NCI-H460 (cell line): ENCODE results near the gene KIF11. TPM values are rescaled to one million over a fixed set of nuclear protein-coding genes. Genes with fewer than 3 reads are reported as not detected.

ENCODE experiments used
- DNase-seq: peaks from one replicate; pipeline ENCODE4 v3.0.0-alpha.2; 2016; ENCODE audit warnings: low read depth; ENCODE audit errors: extremely low read depth
- small RNA-seq, 2 experiments: library from RNA; depleted of rRNA; stranded (forward); fragments of <200 nt; gene quantifications; one replicate each; pipeline ENCODE3, GENCODE V24; 2014
- total RNA-seq: library from RNA; depleted of rRNA; stranded (reverse); fragments of >200 nt; shearing (Covaris generic); gene quantifications from 2 replicates; pipeline ENCODE4 v1.2.3, GENCODE V29; 2014; rRNA removed

The KIF11 gene
- total RNA-seq, 1 experiment from 2014 or later: 39.3 TPM

- DNase-seq: peak; percentile 36
These were observed 106.8 kb downstream of the KIF11 start for GRCh38 chr10:92699518-92700381.

- DNase-seq: no peak
These were observed 109.5 kb downstream of the KIF11 start for GRCh38 chr10:92702301-92702916.

Small RNA genes lying within 50 kb of the gene (small RNA-seq; reads per million reads assigned to genes)
- gene RN7SL644P: 0 reads per million in 2 experiments

Other genes starting within 250 kb of the KIF11 start
- gene IDE, start 19.0 kb upstream of the KIF11 start, total RNA-seq: 61.0 and 61.4 TPM in 2 replicates
- gene HHEX, start 96.8 kb downstream of the KIF11 start, total RNA-seq: 21.6 and 23.5 TPM in 2 replicates